OCI-LY7 (cell line): ENCODE measurements around the gene FCAMR.

Experiments used
- EZH2phosphoT487 ChIP-seq: fragments of 200-600 bp; sonication (generic); IDR thresholded peaks from 2 replicates; pipeline ENCODE4 v1.6.1; 2018; ENCODE audit warnings: low read depth, borderline replicate concordance, mild to moderate bottlenecking, mixed run types, antibody characterized with exemption, low read length, moderate library complexity, mixed read lengths
- TF ChIP-seq, protein P1 (sequence below): fragments of 200-600 bp; sonication (generic); conservative IDR thresholded peaks from 2 replicates; pipeline ENCODE4 v1.5.1; 2014; ENCODE audit warnings: mild to moderate bottlenecking, antibody characterized with exemption, low read length, moderate library complexity, mixed read lengths

DNA sequence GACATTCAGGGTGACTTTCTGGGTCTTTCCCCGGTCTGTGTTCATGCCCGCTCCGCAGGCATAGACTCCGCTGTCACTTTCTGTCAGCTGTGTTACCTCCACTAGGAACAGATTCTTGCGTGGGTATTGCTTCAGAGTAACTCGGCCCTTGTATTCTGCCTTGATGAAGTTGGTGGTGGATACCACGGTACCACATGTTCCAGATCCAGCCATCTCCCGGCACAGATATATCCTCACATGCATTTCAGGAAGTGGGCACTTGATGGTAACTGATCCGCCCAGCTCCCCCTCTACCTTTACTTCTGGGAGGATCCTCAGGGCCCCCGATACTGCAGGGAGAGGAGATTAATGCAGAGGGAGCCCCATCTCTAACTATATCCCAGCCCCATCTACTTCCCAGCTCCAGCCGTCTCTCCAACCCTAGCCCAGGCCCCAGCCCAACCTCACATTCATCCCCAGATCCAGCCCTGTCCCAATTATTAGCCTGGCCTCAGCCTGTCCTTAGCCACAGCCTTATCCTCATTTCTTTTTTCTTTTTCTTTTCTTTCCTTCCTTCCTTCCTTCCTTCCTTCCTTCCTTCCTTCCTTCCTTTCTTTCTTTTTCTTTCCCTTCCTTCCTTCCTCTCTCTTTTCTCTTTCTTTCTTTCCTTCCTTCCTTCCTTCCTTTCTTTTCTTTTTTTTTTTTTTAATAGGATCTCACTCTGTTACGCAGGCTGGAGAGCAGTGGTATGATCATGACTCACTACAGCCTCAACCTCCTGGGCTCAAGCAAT, 56.3 kb downstream of the FCAMR start:
- TF ChIP-seq, protein P1, sequence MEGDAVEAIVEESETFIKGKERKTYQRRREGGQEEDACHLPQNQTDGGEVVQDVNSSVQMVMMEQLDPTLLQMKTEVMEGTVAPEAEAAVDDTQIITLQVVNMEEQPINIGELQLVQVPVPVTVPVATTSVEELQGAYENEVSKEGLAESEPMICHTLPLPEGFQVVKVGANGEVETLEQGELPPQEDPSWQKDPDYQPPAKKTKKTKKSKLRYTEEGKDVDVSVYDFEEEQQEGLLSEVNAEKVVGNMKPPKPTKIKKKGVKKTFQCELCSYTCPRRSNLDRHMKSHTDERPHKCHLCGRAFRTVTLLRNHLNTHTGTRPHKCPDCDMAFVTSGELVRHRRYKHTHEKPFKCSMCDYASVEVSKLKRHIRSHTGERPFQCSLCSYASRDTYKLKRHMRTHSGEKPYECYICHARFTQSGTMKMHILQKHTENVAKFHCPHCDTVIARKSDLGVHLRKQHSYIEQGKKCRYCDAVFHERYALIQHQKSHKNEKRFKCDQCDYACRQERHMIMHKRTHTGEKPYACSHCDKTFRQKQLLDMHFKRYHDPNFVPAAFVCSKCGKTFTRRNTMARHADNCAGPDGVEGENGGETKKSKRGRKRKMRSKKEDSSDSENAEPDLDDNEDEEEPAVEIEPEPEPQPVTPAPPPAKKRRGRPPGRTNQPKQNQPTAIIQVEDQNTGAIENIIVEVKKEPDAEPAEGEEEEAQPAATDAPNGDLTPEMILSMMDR, result no peak
- TF ChIP-seq EZH2phosphoT487, result no peak
